Measurements from ENCODE around the gene CDC42BPB.
A peak's percentile ranks its signal among the peaks of the same experiment; 100 is the strongest.

Gene CDC42BPB

GRCh38 chr14:103099081-103099732 lies 41.9 kb upstream of the CDC42BPB start:
- H3K36me3 ChIP-seq (ENCODE audit: control insufficient read depth in 2 of 2, insufficient read depth in 1 of 2, low read length in 2 of 2), result no peaks in the 10 kb centered on the region
- no peak overlapping the region for H3K4me3 ChIP-seq (ENCODE audit: low read depth, low read length)
- no peak overlapping the region for H3K27ac ChIP-seq (ENCODE audit: extremely low read depth, low read depth, low read length)
- TF ChIP-seq EGR2 (tag by site-specific recombination; IDR thresholded peaks at IDR 0.05; ENCODE audit: low read depth) (peak; percentile 92), IKZF3 (tag by site-specific recombination; IDR thresholded peaks at IDR 0.05) (0 out of 2 replicates have a peak, but pooled peaks have one; percentile 21), GLIS1 (tag by site-specific recombination; IDR thresholded peaks at IDR 0.05) (0 out of 2 replicates have a peak, but pooled peaks have one; percentile 39), ZFHX2 (tag by site-specific recombination; conservative IDR thresholded peaks at IDR 0.05) (peak; percentile 95), PATZ1 (tag by site-specific recombination; IDR thresholded peaks at IDR 0.05) (peak; percentile 33; the same call in 1 of the 2 replicates), GLIS2 (tag by site-specific recombination; IDR thresholded peaks at IDR 0.05) (peak; percentile 42; the same call in 1 of the 2 replicates), KLF1 (tag by site-specific recombination; IDR thresholded peaks at IDR 0.05) (peak; percentile 61; the same call in 1 of the 2 replicates), ZNF398 (tag by site-specific recombination; IDR thresholded peaks at IDR 0.05) (peak; percentile 84), ZNF621 (tag by site-specific recombination; IDR thresholded peaks at IDR 0.05) (no peak), ZNF843 (tag by site-specific recombination; IDR thresholded peaks at IDR 0.05) (no peak)
- CTCF ChIA-PET, result interaction anchor here (0.9 kb wide), 1 partner anchor 86 kb away, joined by 4 read pairs; no protein-coding TSS in a partner anchor
- POLR2A ChIA-PET, result no interaction called here
- H3K9me3 ChIP-seq (ENCODE audit: control insufficient read depth, insufficient read depth, low read depth, low read length), result no peaks in the 10 kb centered on the region
- H3K4me1 ChIP-seq (ENCODE audit: control insufficient read depth, insufficient read depth, low read length), result 0 out of 2 replicates have a peak, but pooled peaks cover 2% of the 10 kb centered on the region

GRCh38 chr14:103097994-103098957 lies 40.9 kb upstream of the CDC42BPB start:
- TF ChIP-seq PRDM10 (tag by site-specific recombination; IDR thresholded peaks at IDR 0.05) (peak; percentile 80), ZNF394 (tag by site-specific recombination; IDR thresholded peaks at IDR 0.05; ENCODE audit: borderline replicate concordance) (no peak)
- ChIA-PET POLR2A (interaction anchor here (0.6 kb wide), 1 partner anchor 66 kb away, joined by 3 read pairs; no protein-coding TSS in a partner anchor), CTCF (interaction anchor here (0.5 to 0.9 kb wide), 3 partner anchors 62 to 198 kb away, joined by 3 to 4 read pairs (median 4); no protein-coding TSS in a partner anchor)
- no peak overlapping the region for H3K4me3 ChIP-seq (ENCODE audit: low read depth, low read length)
- H3K27ac ChIP-seq (ENCODE audit: extremely low read depth, low read depth, low read length), result no peak overlapping the region
- no peaks in the 10 kb centered on the region for H3K9me3 ChIP-seq (ENCODE audit: control insufficient read depth, insufficient read depth, low read depth, low read length)
- 0 out of 2 replicates have a peak, but pooled peaks cover 2% of the 10 kb centered on the region for H3K4me1 ChIP-seq (ENCODE audit: control insufficient read depth, insufficient read depth, low read length)
- H3K36me3 ChIP-seq (ENCODE audit: control insufficient read depth in 2 of 2, insufficient read depth in 1 of 2, low read length in 2 of 2), result no peaks in the 10 kb centered on the region
